Measurements from ENCODE around the gene RLF.

RLF gene

DNA sequence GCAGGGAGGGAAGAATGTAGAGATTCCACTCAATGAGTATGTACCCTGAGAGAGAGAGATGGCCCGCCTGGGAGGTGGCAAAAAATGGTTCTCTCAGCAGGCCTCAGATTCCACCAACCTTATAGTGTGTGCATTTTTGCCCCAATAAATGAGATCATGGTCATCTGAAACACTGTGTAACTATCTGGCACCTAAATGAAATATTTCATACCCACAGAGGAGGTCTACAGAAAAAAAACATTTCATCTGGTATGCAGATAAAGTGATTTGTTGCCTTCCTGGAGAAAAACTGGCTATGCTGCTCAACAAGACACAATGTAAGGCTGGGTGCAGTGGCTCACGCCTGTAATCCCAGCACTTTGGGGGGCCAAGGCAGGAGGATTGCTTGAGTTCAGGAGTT lies 91.4 kb downstream of the RLF start (continued):
- TF ChIP-seq ZNF565 (CRISPR knock-in tag; conservative IDR thresholded peaks at IDR 0.05; ENCODE audit: low read depth) (no peak), ZFP30 (CRISPR knock-in tag; IDR thresholded peaks at IDR 0.05) (no peak)

DNA sequence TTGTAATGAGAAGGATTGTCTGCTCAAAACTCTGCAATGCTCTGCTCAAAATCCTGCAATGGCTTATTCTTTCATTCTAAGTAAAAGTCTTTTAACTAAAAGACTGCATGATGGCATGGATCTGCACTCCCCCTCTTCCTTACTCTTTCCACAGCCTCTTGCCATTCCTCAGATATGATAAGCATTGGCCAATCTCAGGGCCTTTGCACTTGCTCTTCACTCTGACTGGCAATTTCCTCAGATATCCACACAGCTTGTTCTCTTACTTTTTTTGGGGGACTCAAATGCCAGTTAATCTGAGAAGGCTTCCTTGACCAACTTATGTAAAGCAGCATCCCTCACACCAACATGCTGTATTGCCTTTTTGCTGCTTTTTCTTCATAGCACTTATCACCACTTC lies 94.0 kb downstream of the RLF start:
- no peak for ATAC-seq
- TF ChIP-seq TOX (CRISPR knock-in tag; IDR thresholded peaks at IDR 0.05; ENCODE audit: borderline replicate concordance), result no peak
- TF ChIP-seq OSR1 (CRISPR knock-in tag; IDR thresholded peaks at IDR 0.05), result no peak
- no peak for TF ChIP-seq ESRRG (CRISPR knock-in tag; IDR thresholded peaks at IDR 0.05)
- no peak for TF ChIP-seq TCF4 (CRISPR knock-in tag; IDR thresholded peaks at IDR 0.05; ENCODE audit: borderline replicate concordance)
- no peak for TF ChIP-seq ISL1 (CRISPR knock-in tag; IDR thresholded peaks at IDR 0.05)
- no peak for TF ChIP-seq PPARA (CRISPR knock-in tag; IDR thresholded peaks at IDR 0.05; ENCODE audit: borderline replicate concordance)
- no peak for TF ChIP-seq ZFP30 (CRISPR knock-in tag; IDR thresholded peaks at IDR 0.05)
- TF ChIP-seq ZNF70 (CRISPR knock-in tag; IDR thresholded peaks at IDR 0.05), result no peak

DNA sequence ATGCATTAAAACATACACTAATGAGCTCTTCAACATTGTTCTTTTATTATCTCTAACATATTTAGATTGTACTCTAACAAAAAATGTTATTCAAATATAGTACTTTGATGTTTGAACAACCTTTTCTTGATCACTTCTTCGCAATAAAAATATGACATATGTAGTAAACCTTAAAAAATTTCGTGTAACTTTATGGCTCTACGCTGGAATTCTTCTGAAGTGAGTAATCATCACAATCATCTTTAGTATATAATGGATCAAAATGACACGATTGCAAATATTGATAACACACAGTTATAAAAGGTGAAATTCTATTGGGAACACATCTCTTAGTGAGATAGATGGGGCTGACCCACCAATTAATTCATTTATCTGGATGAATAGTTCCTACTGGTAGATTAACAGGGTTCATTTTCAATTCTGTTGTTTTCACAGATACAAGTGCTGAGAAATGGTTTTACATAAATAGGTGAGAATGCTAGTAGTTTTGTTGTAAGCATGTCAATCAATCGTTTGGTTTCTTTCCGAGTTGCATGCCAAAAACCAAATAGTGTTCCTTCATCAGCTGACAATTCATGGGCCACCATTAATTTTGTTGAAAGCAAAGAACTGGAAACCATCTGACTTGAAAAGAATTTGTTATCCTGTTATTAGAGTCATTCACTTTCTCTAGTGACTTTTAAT lies 95.4 kb downstream of the RLF start:
- TF ChIP-seq CSDC2 (CRISPR knock-in tag; IDR thresholded peaks at IDR 0.05), result no peak
- TF ChIP-seq, protein P1, sequence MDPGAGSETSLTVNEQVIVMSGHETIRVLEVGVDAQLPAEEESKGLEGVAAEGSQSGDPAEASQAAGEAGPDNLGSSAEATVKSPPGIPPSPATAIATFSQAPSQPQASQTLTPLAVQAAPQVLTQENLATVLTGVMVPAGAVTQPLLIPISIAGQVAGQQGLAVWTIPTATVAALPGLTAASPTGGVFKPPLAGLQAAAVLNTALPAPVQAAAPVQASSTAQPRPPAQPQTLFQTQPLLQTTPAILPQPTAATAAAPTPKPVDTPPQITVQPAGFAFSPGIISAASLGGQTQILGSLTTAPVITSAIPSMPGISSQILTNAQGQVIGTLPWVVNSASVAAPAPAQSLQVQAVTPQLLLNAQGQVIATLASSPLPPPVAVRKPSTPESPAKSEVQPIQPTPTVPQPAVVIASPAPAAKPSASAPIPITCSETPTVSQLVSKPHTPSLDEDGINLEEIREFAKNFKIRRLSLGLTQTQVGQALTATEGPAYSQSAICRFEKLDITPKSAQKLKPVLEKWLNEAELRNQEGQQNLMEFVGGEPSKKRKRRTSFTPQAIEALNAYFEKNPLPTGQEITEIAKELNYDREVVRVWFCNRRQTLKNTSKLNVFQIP (CRISPR knock-in tag; IDR thresholded peaks at IDR 0.05; ENCODE audit: borderline replicate concordance, low read depth), result no peak
- TF ChIP-seq, protein P2, sequence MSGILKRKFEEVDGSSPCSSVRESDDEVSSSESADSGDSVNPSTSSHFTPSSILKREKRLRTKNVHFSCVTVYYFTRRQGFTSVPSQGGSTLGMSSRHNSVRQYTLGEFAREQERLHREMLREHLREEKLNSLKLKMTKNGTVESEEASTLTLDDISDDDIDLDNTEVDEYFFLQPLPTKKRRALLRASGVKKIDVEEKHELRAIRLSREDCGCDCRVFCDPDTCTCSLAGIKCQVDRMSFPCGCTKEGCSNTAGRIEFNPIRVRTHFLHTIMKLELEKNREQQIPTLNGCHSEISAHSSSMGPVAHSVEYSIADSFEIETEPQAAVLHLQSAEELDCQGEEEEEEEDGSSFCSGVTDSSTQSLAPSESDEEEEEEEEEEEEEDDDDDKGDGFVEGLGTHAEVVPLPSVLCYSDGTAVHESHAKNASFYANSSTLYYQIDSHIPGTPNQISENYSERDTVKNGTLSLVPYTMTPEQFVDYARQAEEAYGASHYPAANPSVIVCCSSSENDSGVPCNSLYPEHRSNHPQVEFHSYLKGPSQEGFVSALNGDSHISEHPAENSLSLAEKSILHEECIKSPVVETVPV (CRISPR knock-in tag; IDR thresholded peaks at IDR 0.05), result no peak
- no peak for TF ChIP-seq OSR1 (CRISPR knock-in tag; IDR thresholded peaks at IDR 0.05)
- TF ChIP-seq ZC3H10 (CRISPR knock-in tag; IDR thresholded peaks at IDR 0.05), result no peak
- no peak for TF ChIP-seq ZFP30 (CRISPR knock-in tag; IDR thresholded peaks at IDR 0.05)
- TF ChIP-seq ZFP3 (CRISPR knock-in tag; IDR thresholded peaks at IDR 0.05), result no peak
- TF ChIP-seq BACH2 (CRISPR knock-in tag; IDR thresholded peaks at IDR 0.05; ENCODE audit: borderline replicate concordance), result no peak
- TF ChIP-seq ZNF8 (CRISPR knock-in tag; IDR thresholded peaks at IDR 0.05), result no peak
- TF ChIP-seq ISL1 (CRISPR knock-in tag; IDR thresholded peaks at IDR 0.05), result no peak
- no peak for TF ChIP-seq TCF4 (CRISPR knock-in tag; IDR thresholded peaks at IDR 0.05; ENCODE audit: borderline replicate concordance)
- TF ChIP-seq ARNTL (CRISPR knock-in tag; IDR thresholded peaks at IDR 0.05; ENCODE audit: borderline replicate concordance, low read depth), result no peak
- TF ChIP-seq ESRRG (CRISPR knock-in tag; IDR thresholded peaks at IDR 0.05), result no peak
- TF ChIP-seq, protein P3, sequence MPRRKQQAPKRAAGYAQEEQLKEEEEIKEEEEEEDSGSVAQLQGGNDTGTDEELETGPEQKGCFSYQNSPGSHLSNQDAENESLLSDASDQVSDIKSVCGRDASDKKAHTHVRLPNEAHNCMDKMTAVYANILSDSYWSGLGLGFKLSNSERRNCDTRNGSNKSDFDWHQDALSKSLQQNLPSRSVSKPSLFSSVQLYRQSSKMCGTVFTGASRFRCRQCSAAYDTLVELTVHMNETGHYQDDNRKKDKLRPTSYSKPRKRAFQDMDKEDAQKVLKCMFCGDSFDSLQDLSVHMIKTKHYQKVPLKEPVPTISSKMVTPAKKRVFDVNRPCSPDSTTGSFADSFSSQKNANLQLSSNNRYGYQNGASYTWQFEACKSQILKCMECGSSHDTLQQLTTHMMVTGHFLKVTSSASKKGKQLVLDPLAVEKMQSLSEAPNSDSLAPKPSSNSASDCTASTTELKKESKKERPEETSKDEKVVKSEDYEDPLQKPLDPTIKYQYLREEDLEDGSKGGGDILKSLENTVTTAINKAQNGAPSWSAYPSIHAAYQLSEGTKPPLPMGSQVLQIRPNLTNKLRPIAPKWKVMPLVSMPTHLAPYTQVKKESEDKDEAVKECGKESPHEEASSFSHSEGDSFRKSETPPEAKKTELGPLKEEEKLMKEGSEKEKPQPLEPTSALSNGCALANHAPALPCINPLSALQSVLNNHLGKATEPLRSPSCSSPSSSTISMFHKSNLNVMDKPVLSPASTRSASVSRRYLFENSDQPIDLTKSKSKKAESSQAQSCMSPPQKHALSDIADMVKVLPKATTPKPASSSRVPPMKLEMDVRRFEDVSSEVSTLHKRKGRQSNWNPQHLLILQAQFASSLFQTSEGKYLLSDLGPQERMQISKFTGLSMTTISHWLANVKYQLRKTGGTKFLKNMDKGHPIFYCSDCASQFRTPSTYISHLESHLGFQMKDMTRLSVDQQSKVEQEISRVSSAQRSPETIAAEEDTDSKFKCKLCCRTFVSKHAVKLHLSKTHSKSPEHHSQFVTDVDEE (CRISPR knock-in tag; IDR thresholded peaks at IDR 0.05), result no peak
- no peak for TF ChIP-seq PPARA (CRISPR knock-in tag; IDR thresholded peaks at IDR 0.05; ENCODE audit: borderline replicate concordance)
- TF ChIP-seq GLIS3 (CRISPR knock-in tag; IDR thresholded peaks at IDR 0.05), result no peak
- TF ChIP-seq TOX (CRISPR knock-in tag; IDR thresholded peaks at IDR 0.05; ENCODE audit: borderline replicate concordance), result no peak
- ATAC-seq, result no peak

DNA sequence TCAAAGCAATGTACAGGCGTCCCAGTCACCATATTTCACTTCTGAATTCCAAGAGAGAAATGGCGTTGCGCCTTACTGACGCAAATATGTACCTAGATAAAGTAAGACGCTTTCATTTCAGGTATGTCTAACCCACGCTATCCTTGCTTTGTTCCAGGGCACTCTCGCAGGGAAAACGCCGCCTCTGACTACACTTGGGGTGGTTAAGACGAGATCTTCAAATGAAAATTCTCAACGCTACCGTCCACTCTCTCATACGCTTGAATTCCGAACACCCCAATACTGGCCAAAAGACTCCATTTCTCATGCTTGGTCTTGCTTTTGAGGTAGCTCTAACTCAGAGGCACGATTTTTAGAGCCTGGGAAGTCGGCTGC lies 96.1 kb downstream of the RLF start:
- peak; percentile 34 for ATAC-seq
- TF ChIP-seq SNAI2 (CRISPR knock-in tag; IDR thresholded peaks at IDR 0.05) (no peak), ZNF8 (CRISPR knock-in tag; IDR thresholded peaks at IDR 0.05) (no peak), ZC3H10 (CRISPR knock-in tag; IDR thresholded peaks at IDR 0.05) (no peak), PPARA (CRISPR knock-in tag; IDR thresholded peaks at IDR 0.05; ENCODE audit: borderline replicate concordance) (no peak), TOX (CRISPR knock-in tag; IDR thresholded peaks at IDR 0.05; ENCODE audit: borderline replicate concordance) (no peak), ZFP30 (CRISPR knock-in tag; IDR thresholded peaks at IDR 0.05) (no peak)
- TF ChIP-seq, protein P4, sequence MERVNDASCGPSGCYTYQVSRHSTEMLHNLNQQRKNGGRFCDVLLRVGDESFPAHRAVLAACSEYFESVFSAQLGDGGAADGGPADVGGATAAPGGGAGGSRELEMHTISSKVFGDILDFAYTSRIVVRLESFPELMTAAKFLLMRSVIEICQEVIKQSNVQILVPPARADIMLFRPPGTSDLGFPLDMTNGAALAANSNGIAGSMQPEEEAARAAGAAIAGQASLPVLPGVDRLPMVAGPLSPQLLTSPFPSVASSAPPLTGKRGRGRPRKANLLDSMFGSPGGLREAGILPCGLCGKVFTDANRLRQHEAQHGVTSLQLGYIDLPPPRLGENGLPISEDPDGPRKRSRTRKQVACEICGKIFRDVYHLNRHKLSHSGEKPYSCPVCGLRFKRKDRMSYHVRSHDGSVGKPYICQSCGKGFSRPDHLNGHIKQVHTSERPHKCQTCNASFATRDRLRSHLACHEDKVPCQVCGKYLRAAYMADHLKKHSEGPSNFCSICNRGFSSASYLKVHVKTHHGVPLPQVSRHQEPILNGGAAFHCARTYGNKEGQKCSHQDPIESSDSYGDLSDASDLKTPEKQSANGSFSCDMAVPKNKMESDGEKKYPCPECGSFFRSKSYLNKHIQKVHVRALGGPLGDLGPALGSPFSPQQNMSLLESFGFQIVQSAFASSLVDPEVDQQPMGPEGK (CRISPR knock-in tag; IDR thresholded peaks at IDR 0.05; ENCODE audit: borderline replicate concordance), result no peak
- TF ChIP-seq, protein P2 (CRISPR knock-in tag; IDR thresholded peaks at IDR 0.05), result no peak
- TF ChIP-seq, protein P3 (CRISPR knock-in tag; IDR thresholded peaks at IDR 0.05), result no peak

All from SK-N-SH treated with all-trans-retinoic acid at 6 μM for 48 hours (cell line).